HEK293T (cell line): ENCODE measurements around the gene LCK.

Experiments
- ARNT ChIP-seq: fragments of 450-650 bp; IDR thresholded peaks from 2 replicates; pipeline ENCODE4 v1.6.1; 2017; ENCODE audit warnings: mild to moderate bottlenecking
- ELF4 ChIP-seq: fragments of 450-650 bp; IDR thresholded peaks from 2 replicates; pipeline ENCODE4 v1.6.1; 2017; ENCODE audit warnings: antibody characterized with exemption
- FOXM1 ChIP-seq: fragments of 450-650 bp; IDR thresholded peaks from 2 replicates; pipeline ENCODE4 v1.6.1; 2017; ENCODE audit warnings: mild to moderate bottlenecking, borderline replicate concordance

DNA sequence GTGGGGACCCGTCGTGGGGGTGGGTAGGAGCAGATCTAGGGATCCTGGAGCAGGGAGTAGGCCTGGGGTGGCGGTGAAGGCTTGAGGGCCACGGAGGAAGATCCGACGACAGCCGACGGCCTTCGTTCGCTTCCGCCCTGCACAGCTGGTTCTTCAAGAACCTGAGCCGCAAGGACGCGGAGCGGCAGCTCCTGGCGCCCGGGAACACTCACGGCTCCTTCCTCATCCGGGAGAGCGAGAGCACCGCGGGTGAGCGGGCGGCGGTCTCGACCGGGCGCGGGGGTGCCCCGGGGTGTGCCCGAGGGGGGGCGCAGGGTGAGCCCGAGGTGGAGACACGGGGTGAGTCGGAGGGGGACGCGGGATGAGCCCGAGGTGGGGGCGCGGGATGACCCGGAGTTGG lies 24.4 kb downstream of the LCK start:
- no peak for TF ChIP-seq FOXM1
- TF ChIP-seq ARNT: no peak
- TF ChIP-seq ELF4: no peak
